ENCODE data around the gene LHPP. TPM values are rescaled to one million over a fixed set of nuclear protein-coding genes. Genes with fewer than 3 reads are reported as not detected.

Gene LHPP
- total RNA-seq, 6 donors from 2014 or later = 12.0 to 21.4 (median 16.4) TPM

GRCh38 chr10:124640538-124641231 lies 179.1 kb downstream of the LHPP start:
- H3K27me3 ChIP-seq = no peaks in the 10 kb centered on the region
- no peak overlapping the region for H3K4me3 ChIP-seq
- peak overlapping the region; percentile 76 to 86 (median 79) for H3K27ac ChIP-seq
- peak; percentile 35 to 74 for ATAC-seq (ENCODE audit: low FRiP score in 2 of 2)
- H3K36me3 ChIP-seq = no peaks in the 10 kb centered on the region
- H3K4me1 ChIP-seq = peaks cover 41 to 83% (median 69%) of the 10 kb centered on the region in 4 donors
- H3K9me3 ChIP-seq = no peaks in the 10 kb centered on the region
- TF ChIP-seq EP300 (IDR thresholded peaks at IDR 0.05) (no peak), POLR2AphosphoS5 (IDR thresholded peaks at IDR 0.05) (peak in 1 of 2 donors; percentile 34), POLR2A (IDR thresholded peaks at IDR 0.05) (no peak), CTCF (IDR thresholded peaks at IDR 0.05) (no peak)
- 31 to 34% methylated on average over 19 to 20 of the region's 20 CpGs for WGBS, 2 donors
- DNase-seq = peak; percentile 64 to 89

- Histone ChIP-seq H3K9me3 (no peaks in the 10 kb centered on the region), H3K36me3 (no peaks in the 10 kb centered on the region), H3K27me3 (no peaks in the 10 kb centered on the region), H3K4me3 (no peak overlapping the region), H3K4me1 (peaks cover 49 to 90% (median 77%) of the 10 kb centered on the region in 4 donors), H3K27ac (peak overlapping the region; percentile 76 to 86 (median 79))
- TF ChIP-seq EP300 (IDR thresholded peaks at IDR 0.05) (no peak), CTCF (IDR thresholded peaks at IDR 0.05) (no peak), POLR2A (IDR thresholded peaks at IDR 0.05) (peak in 1 of 4 donors; percentile 9), POLR2AphosphoS5 (IDR thresholded peaks at IDR 0.05) (peak in 1 of 2 donors; percentile 25)
- ATAC-seq (ENCODE audit: low FRiP score in 2 of 2) = peak; percentile 60 to 69
- DNase-seq = peak in 1 of 2 donors; percentile 74
- WGBS, 2 donors = 56 to 75% methylated on average over 14 to 15 of the region's 15 CpGs
These were observed 179.9 kb downstream of the LHPP start for GRCh38 chr10:124641282-124642087.

- Histone ChIP-seq H3K9me3 (no peaks in the 10 kb centered on the region), H3K4me1 (peaks cover 56 to 91% (median 80%) of the 10 kb centered on the region in 4 donors), H3K4me3 (no peak overlapping the region), H3K27me3 (no peaks in the 10 kb centered on the region), H3K27ac (peak overlapping the region; percentile 76 to 86 (median 79)), H3K36me3 (no peaks in the 10 kb centered on the region)
- DNase-seq (peak in 1 of 2 donors; percentile 88), ATAC-seq (ENCODE audit: low FRiP score in 2 of 2) (no peak)
- 71 to 100% methylated on average over 9 to 20 of the region's 20 CpGs for WGBS, 2 donors
- peak in 1 of 2 donors; percentile 5 for TF ChIP-seq POLR2AphosphoS5 (IDR thresholded peaks at IDR 0.05)
- no peak for TF ChIP-seq POLR2A (IDR thresholded peaks at IDR 0.05)
- TF ChIP-seq CTCF (IDR thresholded peaks at IDR 0.05) = peak in 1 of 6 experiments; percentile 23
- no peak for TF ChIP-seq EP300 (IDR thresholded peaks at IDR 0.05)
These were observed 180.6 kb downstream of the LHPP start for GRCh38 chr10:124642088-124642710.

GRCh38 chr10:124643330-124644009 lies 181.8 kb downstream of the LHPP start:
- H3K9me3 ChIP-seq = no peaks in the 10 kb centered on the region
- no peaks in the 10 kb centered on the region for H3K27me3 ChIP-seq
- ATAC-seq (ENCODE audit: low FRiP score in 2 of 2) (no peak), DNase-seq (peak in 1 of 2 donors; percentile 80)
- TF ChIP-seq EP300 (IDR thresholded peaks at IDR 0.05) = no peak
- no peak for TF ChIP-seq POLR2A (IDR thresholded peaks at IDR 0.05)
- TF ChIP-seq CTCF (IDR thresholded peaks at IDR 0.05) = no peak
- TF ChIP-seq POLR2AphosphoS5 (IDR thresholded peaks at IDR 0.05) = no peak
- 85 to 97% methylated on average over 22 to 29 of the region's 30 CpGs for WGBS, 2 donors
- no peaks in the 10 kb centered on the region for H3K36me3 ChIP-seq
- peak overlapping the region in 1 of 4 donors; percentile 86 for H3K27ac ChIP-seq
- H3K4me1 ChIP-seq = peaks cover 69 to 94% (median 85%) of the 10 kb centered on the region in 4 donors
- H3K4me3 ChIP-seq = no peak overlapping the region
